ENCODE measurements around the gene DISC1. TPM values are rescaled to one million over a fixed set of nuclear protein-coding genes. Genes with fewer than 3 reads are reported as not detected.

The DISC1 gene
- polyA plus RNA-seq, 1 experiment: 5.4 TPM

DNA sequence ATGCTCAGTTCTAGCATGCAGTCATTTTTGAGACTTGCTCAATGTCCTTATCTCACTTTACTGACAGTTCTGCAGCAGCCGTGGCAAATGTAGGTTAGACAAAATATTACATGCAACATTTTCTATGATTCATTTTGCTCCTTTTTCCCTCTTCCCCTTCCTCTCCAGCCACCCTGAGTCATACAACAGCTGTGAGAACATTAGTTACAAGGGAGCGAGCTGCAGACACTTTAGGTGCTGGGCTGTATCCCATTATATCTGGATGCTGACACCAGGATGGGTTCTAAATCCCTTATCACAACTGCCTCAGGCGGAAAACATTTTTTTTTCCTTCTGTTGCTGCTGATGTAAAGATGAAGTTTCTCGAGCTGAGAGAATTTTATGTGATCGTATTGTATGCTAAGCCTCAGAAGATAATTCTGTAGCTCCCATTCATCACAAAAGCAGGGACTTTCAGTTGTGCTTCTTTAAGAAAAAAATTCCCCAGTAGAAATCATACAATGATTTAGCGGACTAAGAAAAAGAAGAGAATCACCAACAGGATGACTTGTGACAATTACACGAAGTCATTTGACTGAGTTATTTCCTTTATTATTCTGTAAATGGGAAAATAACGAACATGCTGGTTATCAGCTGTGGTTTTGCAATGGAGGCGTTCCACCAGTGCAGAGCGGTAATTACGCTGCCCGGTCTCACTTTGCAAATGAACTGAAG lies 345.0 kb downstream of the DISC1 start:
- DNase-seq (ENCODE audit: low read depth, low spot score): no peak
- CTCF ChIA-PET: no interaction called here
- TF ChIP-seq, protein P1, sequence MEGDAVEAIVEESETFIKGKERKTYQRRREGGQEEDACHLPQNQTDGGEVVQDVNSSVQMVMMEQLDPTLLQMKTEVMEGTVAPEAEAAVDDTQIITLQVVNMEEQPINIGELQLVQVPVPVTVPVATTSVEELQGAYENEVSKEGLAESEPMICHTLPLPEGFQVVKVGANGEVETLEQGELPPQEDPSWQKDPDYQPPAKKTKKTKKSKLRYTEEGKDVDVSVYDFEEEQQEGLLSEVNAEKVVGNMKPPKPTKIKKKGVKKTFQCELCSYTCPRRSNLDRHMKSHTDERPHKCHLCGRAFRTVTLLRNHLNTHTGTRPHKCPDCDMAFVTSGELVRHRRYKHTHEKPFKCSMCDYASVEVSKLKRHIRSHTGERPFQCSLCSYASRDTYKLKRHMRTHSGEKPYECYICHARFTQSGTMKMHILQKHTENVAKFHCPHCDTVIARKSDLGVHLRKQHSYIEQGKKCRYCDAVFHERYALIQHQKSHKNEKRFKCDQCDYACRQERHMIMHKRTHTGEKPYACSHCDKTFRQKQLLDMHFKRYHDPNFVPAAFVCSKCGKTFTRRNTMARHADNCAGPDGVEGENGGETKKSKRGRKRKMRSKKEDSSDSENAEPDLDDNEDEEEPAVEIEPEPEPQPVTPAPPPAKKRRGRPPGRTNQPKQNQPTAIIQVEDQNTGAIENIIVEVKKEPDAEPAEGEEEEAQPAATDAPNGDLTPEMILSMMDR (IDR thresholded peaks at IDR 0.05; ENCODE audit: low read depth, low read length): no peak
- POLR2A ChIA-PET: no interaction called here
- no peaks in the 10 kb centered on the region for H3K27me3 ChIP-seq (ENCODE audit: control insufficient read depth, insufficient read depth, low read length)
- no peak overlapping the region for H3K4me3 ChIP-seq (ENCODE audit: low read depth, low read length)
- H3K9me3 ChIP-seq (ENCODE audit: control insufficient read depth, insufficient read depth, low read length): no peaks in the 10 kb centered on the region
- no peak overlapping the region for H3K27ac ChIP-seq (ENCODE audit: low read depth, low read length)

DNA sequence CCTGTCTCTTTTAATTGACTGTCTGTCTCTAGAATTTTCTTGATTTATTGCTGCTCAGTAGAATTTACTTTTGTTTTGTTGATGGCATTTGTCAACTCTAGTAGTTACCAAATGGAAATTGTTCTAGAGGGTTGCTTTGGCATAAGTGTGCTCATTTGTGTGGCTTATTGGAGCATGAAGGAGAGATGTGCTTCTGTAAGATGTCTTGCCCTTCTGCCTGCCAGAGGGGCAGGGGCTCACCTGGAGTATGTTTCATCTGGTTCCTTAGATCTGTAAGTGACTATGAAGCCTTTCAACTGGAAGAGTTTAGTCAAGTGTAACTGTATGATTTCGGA lies 345.5 kb downstream of the DISC1 start:
- ChIA-PET POLR2A (no interaction called here), CTCF (no interaction called here)
- Histone ChIP-seq H3K4me3 (ENCODE audit: low read depth, low read length) (no peak overlapping the region), H3K9me3 (ENCODE audit: control insufficient read depth, insufficient read depth, low read length) (no peaks in the 10 kb centered on the region), H3K27me3 (ENCODE audit: control insufficient read depth, insufficient read depth, low read length) (no peaks in the 10 kb centered on the region), H3K27ac (ENCODE audit: low read depth, low read length) (no peak overlapping the region)
- DNase-seq (ENCODE audit: low read depth, low spot score): no peak
- TF ChIP-seq, protein P1 (IDR thresholded peaks at IDR 0.05; ENCODE audit: low read depth, low read length): no peak

- H3K4me3 ChIP-seq (ENCODE audit: low read depth, low read length): no peak overlapping the region
- H3K9me3 ChIP-seq (ENCODE audit: control insufficient read depth, insufficient read depth, low read length): no peaks in the 10 kb centered on the region
- DNase-seq (ENCODE audit: low read depth, low spot score): no peak
- no peak overlapping the region for H3K27ac ChIP-seq (ENCODE audit: low read depth, low read length)
- ChIA-PET CTCF (no interaction called here), POLR2A (interaction anchor here (1.0 kb wide), 1 partner anchor 39 kb away, joined by 3 read pairs; no protein-coding TSS in a partner anchor)
- TF ChIP-seq, protein P1 (IDR thresholded peaks at IDR 0.05; ENCODE audit: low read depth, low read length): no peak
- H3K27me3 ChIP-seq (ENCODE audit: control insufficient read depth, insufficient read depth, low read length): no peaks in the 10 kb centered on the region
These were observed 347.2 kb downstream of the DISC1 start for GRCh38 chr1:231973830-231974229.

DNA sequence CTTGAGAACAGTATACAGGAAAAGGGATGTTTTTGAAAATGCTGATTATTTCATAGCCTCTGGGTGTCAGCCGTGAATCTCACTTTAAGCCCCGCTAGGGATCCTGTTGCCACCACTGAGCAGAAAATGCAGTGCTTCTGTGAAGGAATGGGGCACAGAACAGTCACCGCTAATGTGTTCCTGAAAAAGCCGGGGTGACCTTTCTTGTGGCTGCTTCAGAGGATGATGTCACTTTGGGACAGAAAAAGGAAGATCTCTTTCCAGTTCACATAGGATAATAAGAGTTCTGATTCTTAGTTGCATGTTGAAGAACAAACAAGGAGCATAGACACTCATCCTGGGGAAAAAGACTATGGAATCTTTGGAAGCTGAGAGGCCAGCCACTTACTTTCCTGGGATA lies 349.6 kb downstream of the DISC1 start:
- Histone ChIP-seq H3K27ac (ENCODE audit: low read depth, low read length) (no peak overlapping the region), H3K9me3 (ENCODE audit: control insufficient read depth, insufficient read depth, low read length) (no peaks in the 10 kb centered on the region), H3K4me3 (ENCODE audit: low read depth, low read length) (no peak overlapping the region), H3K27me3 (ENCODE audit: control insufficient read depth, insufficient read depth, low read length) (no peaks in the 10 kb centered on the region)
- ChIA-PET POLR2A (no interaction called here), CTCF (no interaction called here)
- TF ChIP-seq, protein P1 (IDR thresholded peaks at IDR 0.05; ENCODE audit: low read depth, low read length): no peak
- DNase-seq (ENCODE audit: low read depth, low spot score): no peak

- no peak overlapping the region for H3K27ac ChIP-seq (ENCODE audit: low read depth, low read length)
These were observed 355.1 kb downstream of the DISC1 start for GRCh38 chr1:231981675-231982074.

More at GRCh38 chr1:231981675-231982074, 355.1 kb downstream of the DISC1 start:
- CTCF ChIA-PET: interaction anchor here (1.8 kb wide), 1 partner anchor 225 kb away, joined by 5 read pairs; no protein-coding TSS in a partner anchor
- no peak overlapping the region for H3K4me3 ChIP-seq (ENCODE audit: low read depth, low read length)
- H3K9me3 ChIP-seq (ENCODE audit: control insufficient read depth, insufficient read depth, low read length): no peaks in the 10 kb centered on the region
- DNase-seq (ENCODE audit: low read depth, low spot score): no peak
- TF ChIP-seq, protein P1 (IDR thresholded peaks at IDR 0.05; ENCODE audit: low read depth, low read length): no peak
- H3K27me3 ChIP-seq (ENCODE audit: control insufficient read depth, insufficient read depth, low read length): no peaks in the 10 kb centered on the region
- POLR2A ChIA-PET: no interaction called here
